PC-9 (cell line): Measurements from ENCODE around the gene POLQ.

Experiments used
- EZH2 ChIP-seq: fragments of 200-600 bp; sonication (generic); IDR thresholded peaks from 2 replicates; pipeline ENCODE4 v1.8.0; 2017; ENCODE audit warnings: antibody characterized with exemption, low read depth
- TF ChIP-seq, protein P1 (sequence below): fragments of 200-600 bp; sonication (generic); conservative IDR thresholded peaks from 2 replicates; pipeline ENCODE4 v1.6.1; 2017; ENCODE audit warnings: mixed run types, antibody characterized with exemption, mild to moderate bottlenecking, moderate library complexity

DNA sequence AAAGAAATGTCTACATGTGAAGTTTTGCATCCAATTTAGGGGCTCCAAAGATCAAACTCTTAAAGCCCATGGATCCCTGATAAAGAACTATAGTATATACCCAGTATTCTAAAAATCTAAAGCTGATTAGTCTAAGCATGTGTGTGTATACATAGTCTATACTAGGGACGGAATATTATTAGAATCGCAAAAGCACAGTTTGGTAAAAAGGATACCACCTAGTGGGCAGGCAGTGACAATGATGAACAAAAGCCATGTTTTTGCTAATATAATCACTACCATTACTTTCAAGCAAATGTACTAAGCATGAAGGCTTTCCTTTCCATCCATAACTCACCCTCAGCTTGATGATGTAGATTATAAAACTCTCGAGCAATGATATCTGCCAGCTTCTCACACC, 16.5 kb downstream of the POLQ start:
- TF ChIP-seq, protein P1, sequence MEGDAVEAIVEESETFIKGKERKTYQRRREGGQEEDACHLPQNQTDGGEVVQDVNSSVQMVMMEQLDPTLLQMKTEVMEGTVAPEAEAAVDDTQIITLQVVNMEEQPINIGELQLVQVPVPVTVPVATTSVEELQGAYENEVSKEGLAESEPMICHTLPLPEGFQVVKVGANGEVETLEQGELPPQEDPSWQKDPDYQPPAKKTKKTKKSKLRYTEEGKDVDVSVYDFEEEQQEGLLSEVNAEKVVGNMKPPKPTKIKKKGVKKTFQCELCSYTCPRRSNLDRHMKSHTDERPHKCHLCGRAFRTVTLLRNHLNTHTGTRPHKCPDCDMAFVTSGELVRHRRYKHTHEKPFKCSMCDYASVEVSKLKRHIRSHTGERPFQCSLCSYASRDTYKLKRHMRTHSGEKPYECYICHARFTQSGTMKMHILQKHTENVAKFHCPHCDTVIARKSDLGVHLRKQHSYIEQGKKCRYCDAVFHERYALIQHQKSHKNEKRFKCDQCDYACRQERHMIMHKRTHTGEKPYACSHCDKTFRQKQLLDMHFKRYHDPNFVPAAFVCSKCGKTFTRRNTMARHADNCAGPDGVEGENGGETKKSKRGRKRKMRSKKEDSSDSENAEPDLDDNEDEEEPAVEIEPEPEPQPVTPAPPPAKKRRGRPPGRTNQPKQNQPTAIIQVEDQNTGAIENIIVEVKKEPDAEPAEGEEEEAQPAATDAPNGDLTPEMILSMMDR = peak; percentile 51
- no peak for TF ChIP-seq EZH2
